AG04450 (cell line): ENCODE measurements around the gene SCRT2. TPM values are rescaled to one million over a fixed set of nuclear protein-coding genes. Genes with fewer than 3 reads are reported as not detected.

Experiments used
- CTCF ChIA-PET: fragments of 300-600, 350-600 bp; formaldehyde crosslinking; extraction: SDS; loops from one replicate; lab custom pipeline; 2022; ENCODE audit warnings: antibody characterized with exemption, inconsistent platforms; lab: Charles Lee
- POLR2A ChIA-PET: fragments of 350-600 bp; formaldehyde crosslinking; extraction: SDS; loops from one replicate; lab custom pipeline; 2021; ENCODE audit warnings: antibody characterized with exemption, inconsistent platforms; lab: Yijun Ruan, JAX
- DNase-seq: peaks from one replicate; pipeline ENCODE4 v3.0.0-alpha.2; 2011; ENCODE audit warnings: low read depth, low spot score
- H3K27ac ChIP-seq: one replicate; pipeline ENCODE4 v1.5.1; 2012; ENCODE audit warnings: low read depth, low read length, control low read depth
- H3K27me3 ChIP-seq: one replicate; pipeline ENCODE4 v1.6.0; 2012; ENCODE audit warnings: low read length; ENCODE audit not compliant: control insufficient read depth, insufficient read depth
- H3K4me3 ChIP-seq: 2 replicates; pipeline ENCODE4 v1.5.1; 2011; ENCODE audit warnings: mild to moderate bottlenecking, low read depth, low read length, control low read depth
- H3K9me3 ChIP-seq: 2 replicates; pipeline ENCODE4 v1.5.1; 2012; ENCODE audit warnings: low read length; ENCODE audit not compliant: control insufficient read depth, insufficient read depth
- CTCF ChIP-seq: IDR thresholded peaks from 2 replicates; pipeline ENCODE4 v1.5.1; 2011; ENCODE audit warnings: low read depth, low read length, control low read depth, inconsistent platforms
- polyA plus RNA-seq: library from polyadenylated mRNA; depleted of rRNA; stranded (reverse); fragments of >200 nt; gene quantifications from 2 replicates; pipeline ENCODE4 v1.2.3, GENCODE V29; 2011

Gene SCRT2
- polyA plus RNA-seq, 1 experiment: not detected

GRCh38 chr20:664576-664975, 11.0 kb downstream of the SCRT2 start:
- TF ChIP-seq CTCF: no peak
- H3K9me3 ChIP-seq: no peaks in the 10 kb centered on the region; the same call in 1 of the 2 replicates
- H3K4me3 ChIP-seq: no peak overlapping the region
- H3K27ac ChIP-seq: no peak overlapping the region
- H3K27me3 ChIP-seq: peaks cover 63% of the 10 kb centered on the region
- DNase-seq: no peak
- ChIA-PET CTCF (interaction anchor here (0.6 to 1.5 kb wide), 2 partner anchors 19 to 133 kb away, joined by 3 to 11 read pairs; no protein-coding TSS in a partner anchor), POLR2A (no interaction called here)

- DNase-seq: no peak
- Histone ChIP-seq H3K4me3 (no peak overlapping the region), H3K27me3 (peaks cover 61% of the 10 kb centered on the region), H3K27ac (no peak overlapping the region), H3K9me3 (no peaks in the 10 kb centered on the region; the same call in 1 of the 2 replicates)
- ChIA-PET CTCF (interaction anchor here (0.6 to 1.8 kb wide), 3 partner anchors 18 to 133 kb away, joined by 3 to 11 read pairs (median 4); no protein-coding TSS in a partner anchor), POLR2A (no interaction called here)
- TF ChIP-seq CTCF: no peak
These were observed 11.5 kb downstream of the SCRT2 start for GRCh38 chr20:664151-664550.

GRCh38 chr20:663315-664090, 12.1 kb downstream of the SCRT2 start:
- TF ChIP-seq CTCF: no peak
- H3K27me3 ChIP-seq: peaks cover 58% of the 10 kb centered on the region
- POLR2A ChIA-PET: no interaction called here
- H3K27ac ChIP-seq: no peak overlapping the region
- DNase-seq: no peak
- CTCF ChIA-PET: interaction anchor here (1.8 kb wide), 1 partner anchor 18 kb away, joined by 4 read pairs; no protein-coding TSS in a partner anchor
- no peaks in the 10 kb centered on the region; the same call in 1 of the 2 replicates for H3K9me3 ChIP-seq
- H3K4me3 ChIP-seq: no peak overlapping the region

- Histone ChIP-seq H3K9me3 (no peaks in the 10 kb centered on the region; the same call in 1 of the 2 replicates), H3K4me3 (no peak overlapping the region), H3K27ac (no peak overlapping the region), H3K27me3 (peaks cover 57% of the 10 kb centered on the region)
- no peak for DNase-seq
- no peak for TF ChIP-seq CTCF
- POLR2A ChIA-PET: no interaction called here
- CTCF ChIA-PET: interaction anchor here (0.6 to 1.9 kb wide), 3 partner anchors 17 to 205 kb away, joined by 3 to 4 read pairs (median 4); no protein-coding TSS in a partner anchor
These were observed 13.1 kb downstream of the SCRT2 start for GRCh38 chr20:662277-663192.
